ENCODE measurements around the gene ACSF2.

Gene ACSF2

DNA sequence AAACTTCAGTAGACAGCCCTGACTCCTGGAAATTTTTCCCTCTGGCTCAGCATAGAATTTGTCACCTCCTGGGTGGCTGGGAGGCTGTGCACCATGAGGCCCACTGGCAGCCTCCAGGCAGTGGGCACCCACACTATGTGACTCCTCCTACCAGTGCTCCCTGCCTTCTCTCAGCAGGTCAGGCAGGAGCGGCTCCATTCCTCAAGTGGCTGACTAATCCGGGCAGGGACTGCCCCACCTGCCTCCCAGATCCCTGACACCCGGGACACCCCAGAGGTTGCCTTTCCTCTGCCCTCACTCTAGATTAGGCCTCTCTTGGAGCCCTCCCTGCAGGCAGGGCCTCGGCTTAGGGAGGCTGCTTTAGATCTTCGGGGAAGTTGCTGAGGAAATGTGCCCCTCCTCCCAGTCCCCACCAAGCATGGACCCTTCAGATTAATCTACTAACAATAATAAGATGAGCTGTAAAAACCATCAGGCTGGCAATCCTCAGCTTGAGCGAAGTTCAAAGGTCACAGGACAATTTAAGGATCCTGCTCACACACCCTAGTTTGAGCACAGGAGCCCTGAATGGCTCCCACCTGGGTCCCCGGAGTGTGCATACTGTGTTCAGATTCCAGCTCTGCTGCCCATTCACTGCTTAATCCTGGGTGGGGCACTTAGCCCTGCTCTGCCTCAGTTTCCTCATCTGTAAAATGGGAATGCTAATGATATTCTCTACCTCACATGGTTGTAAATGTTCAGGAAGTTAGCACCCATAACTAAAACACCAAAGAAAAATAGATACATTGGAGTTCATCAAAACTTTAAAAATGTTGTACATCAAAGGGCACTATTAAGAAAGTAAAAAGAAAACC is 72.2 kb downstream of the ACSF2 start:
- H3K79me2 ChIP-seq (ENCODE audit: insufficient read depth, low read length), result no peaks in the 10 kb centered on the region
- no peaks in the 10 kb centered on the region for H4K20me1 ChIP-seq (ENCODE audit: low read depth, low read length)
- H3K4me2 ChIP-seq (ENCODE audit: low read depth, low read length, poor library complexity, severe bottlenecking), result no peak overlapping the region
- H3K9me2 ChIP-seq (replicated peaks; ENCODE audit: insufficient read depth, low read length), result no peaks in the 10 kb centered on the region
- H2AFZ ChIP-seq (ENCODE audit: low read depth, low read length, severe bottlenecking), result no peak overlapping the region
- H3K27ac ChIP-seq (ENCODE audit: low read depth, low read length), result no peak overlapping the region
- H3K27me3 ChIP-seq (ENCODE audit: low read length), result no peaks in the 10 kb centered on the region
- H3K4me3 ChIP-seq (ENCODE audit: insufficient read depth, low read length, poor library complexity, severe bottlenecking), result no peak overlapping the region
- H3K9ac ChIP-seq (ENCODE audit: low read length), result no peak overlapping the region
- no peak for TF ChIP-seq EZH2phosphoT487 (conservative IDR thresholded peaks at IDR 0.05; ENCODE audit: low read length)
- TF ChIP-seq, protein P1, sequence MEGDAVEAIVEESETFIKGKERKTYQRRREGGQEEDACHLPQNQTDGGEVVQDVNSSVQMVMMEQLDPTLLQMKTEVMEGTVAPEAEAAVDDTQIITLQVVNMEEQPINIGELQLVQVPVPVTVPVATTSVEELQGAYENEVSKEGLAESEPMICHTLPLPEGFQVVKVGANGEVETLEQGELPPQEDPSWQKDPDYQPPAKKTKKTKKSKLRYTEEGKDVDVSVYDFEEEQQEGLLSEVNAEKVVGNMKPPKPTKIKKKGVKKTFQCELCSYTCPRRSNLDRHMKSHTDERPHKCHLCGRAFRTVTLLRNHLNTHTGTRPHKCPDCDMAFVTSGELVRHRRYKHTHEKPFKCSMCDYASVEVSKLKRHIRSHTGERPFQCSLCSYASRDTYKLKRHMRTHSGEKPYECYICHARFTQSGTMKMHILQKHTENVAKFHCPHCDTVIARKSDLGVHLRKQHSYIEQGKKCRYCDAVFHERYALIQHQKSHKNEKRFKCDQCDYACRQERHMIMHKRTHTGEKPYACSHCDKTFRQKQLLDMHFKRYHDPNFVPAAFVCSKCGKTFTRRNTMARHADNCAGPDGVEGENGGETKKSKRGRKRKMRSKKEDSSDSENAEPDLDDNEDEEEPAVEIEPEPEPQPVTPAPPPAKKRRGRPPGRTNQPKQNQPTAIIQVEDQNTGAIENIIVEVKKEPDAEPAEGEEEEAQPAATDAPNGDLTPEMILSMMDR (IDR thresholded peaks at IDR 0.05; ENCODE audit: insufficient read depth, low read length, poor library complexity, severe bottlenecking), result no peak
- no peaks in the 10 kb centered on the region for H3K36me3 ChIP-seq (ENCODE audit: low read length)
- 0 out of 2 replicates have a peak, but pooled peaks cover 4% of the 10 kb centered on the region for H3F3A ChIP-seq (ENCODE audit: insufficient read depth)
- H3K9me3 ChIP-seq (ENCODE audit: insufficient read depth, low read length), result no peaks in the 10 kb centered on the region

DNA sequence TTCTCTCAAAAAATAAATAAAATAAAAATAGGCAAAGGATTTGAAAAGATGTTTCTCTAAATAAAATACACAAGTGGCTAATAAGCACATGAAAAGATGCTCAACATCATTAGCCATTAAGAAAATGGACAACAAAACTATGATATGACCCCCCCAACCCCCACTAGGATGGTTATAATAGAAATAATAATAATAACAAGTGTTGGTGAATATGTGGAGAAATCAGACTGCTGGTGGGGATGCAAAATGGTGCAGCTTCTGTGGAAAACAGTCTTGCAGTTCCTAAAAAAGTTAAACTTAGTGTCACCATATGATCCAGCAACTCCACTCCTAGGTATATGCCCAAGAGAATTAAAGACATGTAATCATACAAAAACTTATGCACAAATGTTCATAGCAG is 73.3 kb downstream of the ACSF2 start:
- no peak overlapping the region for H3K27ac ChIP-seq (ENCODE audit: low read depth, low read length)
- H3K9me3 ChIP-seq (ENCODE audit: insufficient read depth, low read length), result no peaks in the 10 kb centered on the region
- H2AFZ ChIP-seq (ENCODE audit: low read depth, low read length, severe bottlenecking), result no peak overlapping the region
- H3K27me3 ChIP-seq (ENCODE audit: low read length), result no peaks in the 10 kb centered on the region
- H3K9me2 ChIP-seq (replicated peaks; ENCODE audit: insufficient read depth, low read length), result no peaks in the 10 kb centered on the region
- no peak overlapping the region for H3K9ac ChIP-seq (ENCODE audit: low read length)
- no peak overlapping the region for H3K4me2 ChIP-seq (ENCODE audit: low read depth, low read length, poor library complexity, severe bottlenecking)
- H3F3A ChIP-seq (ENCODE audit: insufficient read depth), result 0 out of 2 replicates have a peak, but pooled peaks cover 4% of the 10 kb centered on the region
- no peaks in the 10 kb centered on the region for H4K20me1 ChIP-seq (ENCODE audit: low read depth, low read length)
- H3K36me3 ChIP-seq (ENCODE audit: low read length), result no peaks in the 10 kb centered on the region
- no peak overlapping the region for H3K4me3 ChIP-seq (ENCODE audit: insufficient read depth, low read length, poor library complexity, severe bottlenecking)
- no peaks in the 10 kb centered on the region for H3K79me2 ChIP-seq (ENCODE audit: insufficient read depth, low read length)
- no peak for TF ChIP-seq EZH2phosphoT487 (conservative IDR thresholded peaks at IDR 0.05; ENCODE audit: low read length)
- TF ChIP-seq, protein P1 (IDR thresholded peaks at IDR 0.05; ENCODE audit: insufficient read depth, low read length, poor library complexity, severe bottlenecking), result no peak

DNA sequence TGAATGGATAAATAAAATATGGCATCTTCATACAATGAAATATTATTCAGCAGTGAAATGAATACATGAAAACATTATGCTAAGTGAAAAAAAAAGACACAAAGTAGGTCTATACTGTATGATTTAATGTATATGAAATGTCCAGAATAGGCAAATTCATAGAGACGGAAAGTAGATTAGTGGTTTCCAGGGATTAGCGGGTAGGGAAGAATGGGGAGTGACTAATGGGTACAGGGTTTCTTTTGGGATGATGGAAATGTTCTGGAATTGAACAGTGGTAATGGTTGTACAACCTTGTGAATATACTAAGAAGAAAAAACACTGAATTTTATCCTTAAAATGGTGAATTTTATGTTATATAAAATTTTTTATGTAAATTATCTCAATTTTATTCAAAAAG is 73.7 kb downstream of the ACSF2 start:
- Histone ChIP-seq H4K20me1 (ENCODE audit: low read depth, low read length) (no peaks in the 10 kb centered on the region), H3K9ac (ENCODE audit: low read length) (no peak overlapping the region), H3K4me3 (ENCODE audit: insufficient read depth, low read length, poor library complexity, severe bottlenecking) (no peak overlapping the region), H3K27me3 (ENCODE audit: low read length) (no peaks in the 10 kb centered on the region), H3K9me3 (ENCODE audit: insufficient read depth, low read length) (no peaks in the 10 kb centered on the region), H3K27ac (ENCODE audit: low read depth, low read length) (no peak overlapping the region), H3K9me2 (replicated peaks; ENCODE audit: insufficient read depth, low read length) (no peaks in the 10 kb centered on the region), H2AFZ (ENCODE audit: low read depth, low read length, severe bottlenecking) (no peak overlapping the region), H3K4me2 (ENCODE audit: low read depth, low read length, poor library complexity, severe bottlenecking) (no peak overlapping the region), H3K36me3 (ENCODE audit: low read length) (no peaks in the 10 kb centered on the region), H3F3A (ENCODE audit: insufficient read depth) (0 out of 2 replicates have a peak, but pooled peaks cover 4% of the 10 kb centered on the region), H3K79me2 (ENCODE audit: insufficient read depth, low read length) (no peaks in the 10 kb centered on the region)
- no peak for TF ChIP-seq EZH2phosphoT487 (conservative IDR thresholded peaks at IDR 0.05; ENCODE audit: low read length)
- TF ChIP-seq, protein P1 (IDR thresholded peaks at IDR 0.05; ENCODE audit: insufficient read depth, low read length, poor library complexity, severe bottlenecking), result no peak

Data from SU-DHL-6 (cell line).